GM12878 (cell line): ENCODE measurements around the gene PRUNE2. TPM values are rescaled to one million over a fixed set of nuclear protein-coding genes. Genes with fewer than 3 reads are reported as not detected.

Experiments used
- ATAC-seq: fragments of 200-7000 bp; cut with Tn5 transposase; 3 replicates; pipeline ENCODE4 v1.9.1; 2020; ENCODE audit warnings: mild to moderate bottlenecking, moderate library complexity
- Bru-seq: library from RNA; stranded (reverse); fragments of 400-500 nt; gene quantifications from one replicate; lab custom pipeline; 2021; lab: Mats Ljungman, UMichigan
- BruChase-seq, 2 experiments: library from RNA; stranded (reverse); fragments of 400-500 nt; gene quantifications; one replicate each; lab custom pipeline; 2021; lab: Mats Ljungman, UMichigan
- BruUV-seq: library from RNA; stranded (reverse); fragments of 400-500 nt; replicated peaks from 2 replicates; lab custom pipeline; 2021; lab: Mats Ljungman, UMichigan
- CTCF ChIA-PET: fragments of 300-600 bp; sonication (Branson Sonifier 250); formaldehyde crosslinking; extraction: SDS; loops from one replicate; lab custom pipeline; 2021; ENCODE audit warnings: inconsistent platforms; lab: Yijun Ruan, JAX
- POLR2A ChIA-PET: fragments of 350-600 bp; formaldehyde crosslinking; extraction: SDS; loops from one replicate; lab custom pipeline; 2021; ENCODE audit warnings: inconsistent platforms; lab: Charles Lee
- RAD21 ChIA-PET: fragments of 300-600 bp; sonication (Branson Sonifier 250); formaldehyde crosslinking; loops from one replicate; lab custom pipeline; 2023; ENCODE audit warnings: antibody characterized with exemption; ENCODE audit not compliant: unreplicated experiment; lab: Charles Lee
- SMC1A ChIA-PET: fragments of 300-600 bp; sonication (Branson Sonifier 250); formaldehyde crosslinking; loops from one replicate; lab custom pipeline; 2023; ENCODE audit not compliant: unreplicated experiment, uncharacterized antibody; lab: Charles Lee
- DNase-seq: peaks from one replicate; pipeline ENCODE4 v3.0.0-alpha.2; 2011; ENCODE audit warnings: low read depth, low spot score
- FAIRE-seq: peaks from 3 replicates; lab custom pipeline; 2011; peaks lifted over from hg19 to GRCh38; lab: Jason Lieb, UNC
- H2AFZ ChIP-seq: 2 replicates; pipeline ENCODE4 v1.6.0; 2011; ENCODE audit warnings: low read depth, low read length, control low read depth; ENCODE audit not compliant: control insufficient read depth
- H3K27ac ChIP-seq: 2 replicates; pipeline ENCODE4 v1.5.1; 2011; ENCODE audit warnings: control low read depth; ENCODE audit not compliant: control insufficient read depth, insufficient read depth
- H3K27me3 ChIP-seq, 2 experiments: replicated peaks in 1 of 2; 2 replicates each; pipeline versions ENCODE4 v1.6.0 to v1.6.1; 2011; ENCODE audit warnings: low read length in 1 of 2; ENCODE audit not compliant: control insufficient read depth in 2 of 2, insufficient read depth in 2 of 2
- H3K36me3 ChIP-seq, 2 experiments: 2 replicates each; pipeline ENCODE4 v1.5.1; 2011; ENCODE audit warnings: low read length in 1 of 2; ENCODE audit not compliant: control insufficient read depth in 2 of 2, insufficient read depth in 2 of 2
- H3K4me1 ChIP-seq: 2 replicates; pipeline ENCODE4 v1.6.1; 2011; ENCODE audit warnings: mild to moderate bottlenecking, low read length, moderate library complexity, mixed read lengths; ENCODE audit not compliant: control insufficient read depth, insufficient read depth
- H3K4me2 ChIP-seq: 2 replicates; pipeline ENCODE4 v1.6.0; 2011; ENCODE audit warnings: control low read depth; ENCODE audit not compliant: control insufficient read depth, insufficient read depth
- H3K4me3 ChIP-seq: fragments of 200-600 bp; sonication (generic); 2 replicates; pipeline ENCODE4 v1.5.1; 2016
- H3K79me2 ChIP-seq: 2 replicates; pipeline ENCODE4 v1.6.0; 2011; ENCODE audit warnings: low read length; ENCODE audit not compliant: control insufficient read depth, insufficient read depth
- H3K9ac ChIP-seq: 2 replicates; pipeline ENCODE4 v1.8.0; 2011; ENCODE audit warnings: low read length, control low read depth, mixed read lengths; ENCODE audit not compliant: control insufficient read depth, insufficient read depth
- H3K9me3 ChIP-seq: replicated peaks from 3 replicates; pipeline ENCODE4 v1.5.1; 2011; ENCODE audit warnings: mild to moderate bottlenecking, low read length; ENCODE audit not compliant: control insufficient read depth, insufficient read depth
- H4K20me1 ChIP-seq: 2 replicates; pipeline ENCODE4 v1.6.0; 2011; ENCODE audit not compliant: control insufficient read depth, insufficient read depth
- BHLHE40 ChIP-seq, 2 experiments: fragments of 450-650 bp in 1 of 2; IDR thresholded peaks; 2 replicates each; pipeline ENCODE4 v1.6.1; 2011 to 2017; ENCODE audit warnings: low read depth in 2 of 2, borderline replicate concordance in 1 of 2, improper control_type of control experiment in 1 of 2, low read length in 1 of 2, mild to moderate bottlenecking in 1 of 2
- CBX5 ChIP-seq: sonication (generic); IDR thresholded peaks from 2 replicates; pipeline ENCODE4 v1.6.1; 2016; ENCODE audit warnings: low read depth, moderate library complexity, mild to moderate bottlenecking, inconsistent platforms
- NFXL1 ChIP-seq: fragments of 450-650 bp; IDR thresholded peaks from 2 replicates; pipeline ENCODE4 v1.6.1; 2017; ENCODE audit warnings: antibody characterized with exemption, mild to moderate bottlenecking, borderline replicate concordance
- NFYB ChIP-seq: IDR thresholded peaks from 2 replicates; pipeline ENCODE4 v1.6.1; 2011; ENCODE audit warnings: low read depth, mild to moderate bottlenecking, low read length, improper control_type of control experiment, moderate library complexity; ENCODE audit not compliant: insufficient read depth
- USF2 ChIP-seq: IDR thresholded peaks from 2 replicates; pipeline ENCODE4 v1.6.1; 2011; ENCODE audit warnings: low read depth, low read length, improper control_type of control experiment, borderline replicate concordance
- WGBS: methylation state at CpG from one replicate; pipeline ENCODE4 v1.1.6; 2016; ENCODE audit warnings: low lambda C conversion rate; ENCODE audit not compliant: insufficient replicate concordance, insufficient coverage; ENCODE audit errors: missing lambda C conversion rate; 5-methylcytosine and 5-hydroxymethylcytosine counted together
- in situ Hi-C: fragments of 300-500 bp; cut with MboI; formaldehyde crosslinking; loops from 9 replicates; pipeline ENCODE4 v1.14.3; 2018; ENCODE audit warnings: mixed read lengths
- intact Hi-C: fragments of 100-400 bp; cut with micrococcal nuclease; formaldehyde crosslinking; loops from one replicate; pipeline ENCODE4 v1.14.2; 2022; ENCODE audit not compliant: unreplicated experiment
- long read RNA-seq, 2 experiments: library from polyadenylated mRNA; unstranded; transcript quantifications; one replicate each; pipeline ENCODE4 v2.0.0, GENCODE V29; 2019 to 2020
- polyA minus RNA-seq, 3 experiments: library from RNA; depleted of rRNA, polyadenylated mRNA; stranded (reverse); fragments of >200 nt; gene quantifications; 2 replicates each; pipeline ENCODE4 v1.2.3, GENCODE V29; 2011
- polyA plus RNA-seq, 11 experiments: library from polyadenylated mRNA; depleted of rRNA in 4 of 11; unstranded in 6 of 11; stranded (reverse) in 5 of 11; fragments of >200 nt; fragmentation: Nextera tagmentation in 4 of 11; fragmentation: Illumina TruSeq in 1 of 11; extraction: Ambion mirVana in 4 of 11; extraction: Trizol in 1 of 11; gene quantifications; 1 replicate in 1 of 11; 2 replicates in 10 of 11; pipeline versions ENCODE4 v1.2.1 to v1.2.3, GENCODE V29; 2011 to 2016; ENCODE audit warnings: inconsistent platforms in 2 of 11, missing spikeins in 2 of 11, low read depth in 1 of 11
- total RNA-seq, 4 experiments: library from RNA; depleted of rRNA in 3 of 4; stranded (reverse); fragments of >200 nt in 3 of 4; fragmentation: Illumina TruSeq in 1 of 4; extraction: Trizol in 1 of 4; gene quantifications; 2 replicates each; pipeline versions ENCODE4 v1.2.1 to v1.2.3, GENCODE V29; 2013 to 2021
- TF ChIP-seq, protein P1 (sequence below): IDR thresholded peaks from 2 replicates; pipeline ENCODE4 v1.6.1; 2012; ENCODE audit warnings: mild to moderate bottlenecking, low read depth, low read length
- TF ChIP-seq, protein P2 (sequence below): fragments of 450-650 bp; IDR thresholded peaks from 2 replicates; pipeline ENCODE4 v1.6.1; 2014; ENCODE audit warnings: mild to moderate bottlenecking

The PRUNE2 gene, protein sequence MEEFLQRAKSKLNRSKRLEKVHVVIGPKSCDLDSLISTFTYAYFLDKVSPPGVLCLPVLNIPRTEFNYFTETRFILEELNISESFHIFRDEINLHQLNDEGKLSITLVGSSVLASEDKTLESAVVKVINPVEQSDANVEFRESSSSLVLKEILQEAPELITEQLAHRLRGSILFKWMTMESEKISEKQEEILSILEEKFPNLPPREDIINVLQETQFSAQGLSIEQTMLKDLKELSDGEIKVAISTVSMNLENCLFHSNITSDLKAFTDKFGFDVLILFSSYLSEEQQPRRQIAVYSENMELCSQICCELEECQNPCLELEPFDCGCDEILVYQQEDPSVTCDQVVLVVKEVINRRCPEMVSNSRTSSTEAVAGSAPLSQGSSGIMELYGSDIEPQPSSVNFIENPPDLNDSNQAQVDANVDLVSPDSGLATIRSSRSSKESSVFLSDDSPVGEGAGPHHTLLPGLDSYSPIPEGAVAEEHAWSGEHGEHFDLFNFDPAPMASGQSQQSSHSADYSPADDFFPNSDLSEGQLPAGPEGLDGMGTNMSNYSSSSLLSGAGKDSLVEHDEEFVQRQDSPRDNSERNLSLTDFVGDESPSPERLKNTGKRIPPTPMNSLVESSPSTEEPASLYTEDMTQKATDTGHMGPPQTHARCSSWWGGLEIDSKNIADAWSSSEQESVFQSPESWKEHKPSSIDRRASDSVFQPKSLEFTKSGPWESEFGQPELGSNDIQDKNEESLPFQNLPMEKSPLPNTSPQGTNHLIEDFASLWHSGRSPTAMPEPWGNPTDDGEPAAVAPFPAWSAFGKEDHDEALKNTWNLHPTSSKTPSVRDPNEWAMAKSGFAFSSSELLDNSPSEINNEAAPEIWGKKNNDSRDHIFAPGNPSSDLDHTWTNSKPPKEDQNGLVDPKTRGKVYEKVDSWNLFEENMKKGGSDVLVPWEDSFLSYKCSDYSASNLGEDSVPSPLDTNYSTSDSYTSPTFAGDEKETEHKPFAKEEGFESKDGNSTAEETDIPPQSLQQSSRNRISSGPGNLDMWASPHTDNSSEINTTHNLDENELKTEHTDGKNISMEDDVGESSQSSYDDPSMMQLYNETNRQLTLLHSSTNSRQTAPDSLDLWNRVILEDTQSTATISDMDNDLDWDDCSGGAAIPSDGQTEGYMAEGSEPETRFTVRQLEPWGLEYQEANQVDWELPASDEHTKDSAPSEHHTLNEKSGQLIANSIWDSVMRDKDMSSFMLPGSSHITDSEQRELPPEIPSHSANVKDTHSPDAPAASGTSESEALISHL (N-terminal part only)
- 0.13 and 0.49 TPM in 2 replicates for total RNA-seq (2013; cell fraction: nucleolus; rRNA removed)
- total RNA-seq (2014; rRNA removed) (0.11 and 0.16 TPM in 2 replicates), total RNA-seq (2014; rRNA removed; fragmentation: Illumina TruSeq; extraction: Trizol) (0.28 and 0.45 TPM in 2 replicates), total RNA-seq (2021) (0.23 and 0.61 TPM in 2 replicates), polyA plus RNA-seq (2011; rRNA removed) (0.07 and 0.10 TPM in 2 replicates), polyA plus RNA-seq (2014; fragmentation: Illumina TruSeq; extraction: Trizol) (0.26 and 1.7 TPM in 2 replicates), polyA plus RNA-seq (2014; fragmentation: Nextera tagmentation; extraction: Ambion mirVana) (under 1 TPM; 0.24 to 0.38 TPM), polyA plus RNA-seq (2014; rRNA removed) (0.19 and 0.23 TPM in 2 replicates), polyA plus RNA-seq (2016; fragmentation: Nextera tagmentation; extraction: Ambion mirVana) (under 1 TPM; 0.59 to 0.63 TPM), polyA minus RNA-seq (2011; rRNA and poly(A)+ RNA removed) (0.05 and 0.80 TPM in 2 replicates), Bru-seq, nascent RNA (percentile 5 among the genes with signal in this experiment), BruChase-seq, experiment 1, labeled RNA remaining after a 6-hour chase (percentile 3 among the genes with signal in this experiment), BruChase-seq, experiment 2, labeled RNA remaining after a 2-hour chase (percentile 3 among the genes with signal in this experiment)
- polyA plus RNA-seq (2011; ENCODE audit: low read depth) = 0.17 TPM
- polyA plus RNA-seq (2011; cell fraction: cytosol; rRNA removed) = 0.02 and 0.04 TPM in 2 replicates
- polyA plus RNA-seq (2011; cell fraction: nucleus; rRNA removed) = 0.07 and 0.13 TPM in 2 replicates
- 0.30 and 0.32 TPM in 2 replicates for polyA plus RNA-seq (2012)
- polyA minus RNA-seq (2011; cell fraction: cytosol; rRNA and poly(A)+ RNA removed) = not detected in 2 replicates
- 0.10 and 0.73 TPM in 2 replicates for polyA minus RNA-seq (2011; cell fraction: nucleus; rRNA and poly(A)+ RNA removed)
- long read RNA-seq, experiment 1 = 0 reads
- long read RNA-seq, experiment 2 = 0 reads

DNA sequence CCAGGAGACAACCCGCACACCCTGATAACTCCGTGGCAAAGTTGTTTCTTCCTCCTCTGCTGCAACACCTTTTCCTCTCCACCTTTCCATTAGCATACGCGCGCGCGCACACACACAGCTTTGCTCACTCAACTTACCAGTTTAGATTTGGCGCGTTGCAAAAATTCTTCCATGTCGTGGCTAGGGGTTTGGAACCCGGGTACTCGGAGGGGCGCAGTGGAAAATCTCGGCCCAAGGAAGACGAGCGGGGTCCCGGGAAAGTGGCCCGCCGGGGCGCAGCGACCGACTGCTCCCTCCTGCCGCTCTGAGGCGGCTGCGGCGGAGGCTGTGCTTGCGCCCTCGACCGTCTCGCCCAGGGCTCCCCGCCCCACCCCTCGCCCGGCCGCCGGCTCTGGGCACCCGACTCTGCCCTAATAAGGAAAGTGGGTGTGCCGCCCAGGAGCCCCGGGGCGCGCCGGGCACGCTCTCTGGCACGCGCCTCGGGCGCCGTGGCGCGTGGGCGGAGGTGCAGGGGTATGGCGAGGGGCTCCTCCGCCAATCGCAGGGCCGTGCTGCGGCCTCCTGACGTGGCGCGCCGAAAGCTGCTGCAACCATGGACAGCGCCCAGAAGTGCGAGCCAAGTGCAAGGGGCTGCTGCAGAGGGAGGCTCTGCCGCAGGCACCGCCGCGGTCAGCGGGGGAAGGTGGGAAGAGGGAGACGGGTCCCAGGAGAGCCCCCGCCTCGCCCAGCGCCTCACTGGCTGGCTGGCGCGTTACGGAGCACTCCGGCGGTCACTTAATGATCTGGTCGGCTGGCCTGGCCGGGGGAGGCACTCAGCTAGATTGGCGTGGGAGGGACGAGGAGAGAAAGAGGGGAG is at the start of gene PRUNE2:
Gene PRUNE2 (minus strand): TSS at position 324 of the 856 bp plus-strand sequence. CDS start 151 bp downstream, at position 173.
- no peak within 1 kb of the TSS for H3K4me2 ChIP-seq
- POLR2A ChIA-PET = no interaction called here
- in situ Hi-C loops = no loop called here
- no peak for DNase-seq
- CTCF ChIA-PET = no interaction called here
- no peak within 1 kb of the TSS for H2AFZ ChIP-seq
- H3K9ac ChIP-seq = no peak within 1 kb of the TSS
- no peaks in the 10 kb centered on the region for H3K4me1 ChIP-seq
- WGBS = 23% methylated on average over 65 of the region's 79 CpGs
- no peak for FAIRE-seq
- H3K27me3 ChIP-seq = peaks cover 3 to 13% of the 10 kb centered on the region in 2 experiments
- SMC1A ChIA-PET = no interaction called here
- RAD21 ChIA-PET = no interaction called here
- no peak within 1 kb of the TSS for H3K27ac ChIP-seq
- no TSS peak for BruUV-seq
- no peaks in the 10 kb centered on the region for H3K79me2 ChIP-seq
- peak; percentile 75 for ATAC-seq
- intact Hi-C loops = no loop called here
- no peaks in the 10 kb centered on the region for H3K9me3 ChIP-seq
- H4K20me1 ChIP-seq = no peaks in the 10 kb centered on the region
- no peaks in the 10 kb centered on the region for H3K36me3 ChIP-seq
- H3K4me3 ChIP-seq = no peak within 1 kb of the TSS
- TF ChIP-seq CBX5 = no peak
- no peak for TF ChIP-seq USF2
- TF ChIP-seq NFXL1 = no peak
- TF ChIP-seq BHLHE40 (IDR thresholded peaks at IDR 0.05; ENCODE audit: borderline replicate concordance in 1 of 2, low read depth in 2 of 2, low read length in 1 of 2) = 0 out of 4 replicates have a peak, but pooled peaks of 1 of the 2 experiments have one; percentile 7
- TF ChIP-seq, protein P1, sequence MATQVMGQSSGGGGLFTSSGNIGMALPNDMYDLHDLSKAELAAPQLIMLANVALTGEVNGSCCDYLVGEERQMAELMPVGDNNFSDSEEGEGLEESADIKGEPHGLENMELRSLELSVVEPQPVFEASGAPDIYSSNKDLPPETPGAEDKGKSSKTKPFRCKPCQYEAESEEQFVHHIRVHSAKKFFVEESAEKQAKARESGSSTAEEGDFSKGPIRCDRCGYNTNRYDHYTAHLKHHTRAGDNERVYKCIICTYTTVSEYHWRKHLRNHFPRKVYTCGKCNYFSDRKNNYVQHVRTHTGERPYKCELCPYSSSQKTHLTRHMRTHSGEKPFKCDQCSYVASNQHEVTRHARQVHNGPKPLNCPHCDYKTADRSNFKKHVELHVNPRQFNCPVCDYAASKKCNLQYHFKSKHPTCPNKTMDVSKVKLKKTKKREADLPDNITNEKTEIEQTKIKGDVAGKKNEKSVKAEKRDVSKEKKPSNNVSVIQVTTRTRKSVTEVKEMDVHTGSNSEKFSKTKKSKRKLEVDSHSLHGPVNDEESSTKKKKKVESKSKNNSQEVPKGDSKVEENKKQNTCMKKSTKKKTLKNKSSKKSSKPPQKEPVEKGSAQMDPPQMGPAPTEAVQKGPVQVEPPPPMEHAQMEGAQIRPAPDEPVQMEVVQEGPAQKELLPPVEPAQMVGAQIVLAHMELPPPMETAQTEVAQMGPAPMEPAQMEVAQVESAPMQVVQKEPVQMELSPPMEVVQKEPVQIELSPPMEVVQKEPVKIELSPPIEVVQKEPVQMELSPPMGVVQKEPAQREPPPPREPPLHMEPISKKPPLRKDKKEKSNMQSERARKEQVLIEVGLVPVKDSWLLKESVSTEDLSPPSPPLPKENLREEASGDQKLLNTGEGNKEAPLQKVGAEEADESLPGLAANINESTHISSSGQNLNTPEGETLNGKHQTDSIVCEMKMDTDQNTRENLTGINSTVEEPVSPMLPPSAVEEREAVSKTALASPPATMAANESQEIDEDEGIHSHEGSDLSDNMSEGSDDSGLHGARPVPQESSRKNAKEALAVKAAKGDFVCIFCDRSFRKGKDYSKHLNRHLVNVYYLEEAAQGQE = peak; percentile 78
- TF ChIP-seq, protein P2, sequence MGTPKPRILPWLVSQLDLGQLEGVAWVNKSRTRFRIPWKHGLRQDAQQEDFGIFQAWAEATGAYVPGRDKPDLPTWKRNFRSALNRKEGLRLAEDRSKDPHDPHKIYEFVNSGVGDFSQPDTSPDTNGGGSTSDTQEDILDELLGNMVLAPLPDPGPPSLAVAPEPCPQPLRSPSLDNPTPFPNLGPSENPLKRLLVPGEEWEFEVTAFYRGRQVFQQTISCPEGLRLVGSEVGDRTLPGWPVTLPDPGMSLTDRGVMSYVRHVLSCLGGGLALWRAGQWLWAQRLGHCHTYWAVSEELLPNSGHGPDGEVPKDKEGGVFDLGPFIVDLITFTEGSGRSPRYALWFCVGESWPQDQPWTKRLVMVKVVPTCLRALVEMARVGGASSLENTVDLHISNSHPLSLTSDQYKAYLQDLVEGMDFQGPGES = no peak
- 0 out of 2 replicates have a peak, but pooled peaks have one; percentile 10 for TF ChIP-seq NFYB
